Tibial nerve (tissue), 3 donors: ENCODE results near the gene A3GALT2.

Source experiments
- CTCF ChIP-seq, 5 experiments: fragments of 200-600 bp in 3 of 5; fragments of 450-650 bp in 2 of 5; sonication (generic) in 3 of 5; IDR thresholded peaks; one replicate each; pipeline ENCODE4 v1.5.1; 2016 to 2019; ENCODE audit warnings: antibody characterized with exemption in 5 of 5, mild to moderate bottlenecking in 3 of 5, moderate library complexity in 2 of 5
- POLR2A ChIP-seq, 2 donors: fragments of 450-650 bp; IDR thresholded peaks; one replicate each; pipeline ENCODE4 v1.6.1; 2017; ENCODE audit warnings: antibody characterized with exemption in 2 of 2, mild to moderate bottlenecking in 2 of 2, moderate library complexity in 2 of 2

GRCh38 chr1:33294071-33295010, 26.6 kb downstream of the A3GALT2 start:
- TF ChIP-seq CTCF (IDR thresholded peaks at IDR 0.05): no peak
- TF ChIP-seq POLR2A (IDR thresholded peaks at IDR 0.05): no peak
